Measurements from ENCODE around the gene ALPL. TPM values are rescaled to one million over a fixed set of nuclear protein-coding genes. Genes with fewer than 3 reads are reported as not detected.

Gene ALPL
- total RNA-seq, 2 donors from 2014 or later: 1.6 to 1.7 TPM

- Histone ChIP-seq H3K36me3 (no peaks in the 10 kb centered on the region), H3K4me3 (no peak overlapping the region), H3K27me3 (no peaks in the 10 kb centered on the region), H3K4me1 (no peaks in the 10 kb centered on the region), H3K9ac (ENCODE audit: low read depth in 2 of 2, low read length in 2 of 2) (no peak overlapping the region), H3K27ac (no peak overlapping the region), H3K9me3 (no peaks in the 10 kb centered on the region)
- TF ChIP-seq CTCF (IDR thresholded peaks at IDR 0.05): no peak
- no peak for DNase-seq
- intact Hi-C loops (cut with DNase I): no loop called here
These were observed 34.9 kb downstream of the ALPL start for GRCh38 chr1:21544095-21544494.

- Histone ChIP-seq H3K4me3 (no peak overlapping the region), H3K27ac (no peak overlapping the region), H3K36me3 (no peaks in the 10 kb centered on the region), H3K9ac (ENCODE audit: low read depth in 2 of 2, low read length in 2 of 2) (no peak overlapping the region), H3K27me3 (no peaks in the 10 kb centered on the region), H3K4me1 (no peaks in the 10 kb centered on the region), H3K9me3 (no peaks in the 10 kb centered on the region)
- intact Hi-C loops (cut with DNase I): no loop called here
- no peak for DNase-seq
- no peak for TF ChIP-seq CTCF (IDR thresholded peaks at IDR 0.05)
These were observed 37.1 kb downstream of the ALPL start for GRCh38 chr1:21546122-21546825.

GRCh38 chr1:21547876-21548275, 38.7 kb downstream of the ALPL start:
- no peaks in the 10 kb centered on the region for H3K36me3 ChIP-seq
- H3K9ac ChIP-seq (ENCODE audit: low read depth in 2 of 2, low read length in 2 of 2): no peak overlapping the region
- H3K4me3 ChIP-seq: no peak overlapping the region
- H3K4me1 ChIP-seq: no peaks in the 10 kb centered on the region
- intact Hi-C loops (cut with DNase I): no loop called here
- no peaks in the 10 kb centered on the region for H3K27me3 ChIP-seq
- no peak for TF ChIP-seq CTCF (IDR thresholded peaks at IDR 0.05)
- no peak for DNase-seq
- H3K9me3 ChIP-seq: no peaks in the 10 kb centered on the region
- no peak overlapping the region for H3K27ac ChIP-seq

GRCh38 chr1:21550097-21550496, 40.9 kb downstream of the ALPL start:
- Histone ChIP-seq H3K4me1 (no peaks in the 10 kb centered on the region), H3K9me3 (no peaks in the 10 kb centered on the region), H3K27me3 (no peaks in the 10 kb centered on the region), H3K4me3 (no peak overlapping the region), H3K27ac (no peak overlapping the region), H3K9ac (ENCODE audit: low read depth in 2 of 2, low read length in 2 of 2) (no peak overlapping the region), H3K36me3 (no peaks in the 10 kb centered on the region)
- TF ChIP-seq CTCF (IDR thresholded peaks at IDR 0.05): no peak
- intact Hi-C loops (cut with DNase I): no loop called here
- no peak for DNase-seq

GRCh38 chr1:21550866-21551475, 41.7 kb downstream of the ALPL start:
- H3K27me3 ChIP-seq: no peaks in the 10 kb centered on the region

More at GRCh38 chr1:21550866-21551475, 41.7 kb downstream of the ALPL start:
- no peak overlapping the region for H3K9ac ChIP-seq (ENCODE audit: low read depth in 2 of 2, low read length in 2 of 2)
- DNase-seq: no peak
- H3K4me1 ChIP-seq: no peaks in the 10 kb centered on the region
- TF ChIP-seq CTCF (IDR thresholded peaks at IDR 0.05): no peak
- no peaks in the 10 kb centered on the region for H3K36me3 ChIP-seq
- H3K4me3 ChIP-seq: no peak overlapping the region
- H3K27ac ChIP-seq: no peak overlapping the region
- no peaks in the 10 kb centered on the region for H3K9me3 ChIP-seq
- intact Hi-C loops (cut with DNase I): no loop called here
